Kidney (tissue), 14 donors: Measurements from ENCODE around the gene RGS6. TPM values are rescaled to one million over a fixed set of nuclear protein-coding genes. Genes with fewer than 3 reads are reported as not detected.

ENCODE experiments used
- DNase-seq, 5 donors: peaks; one replicate each; pipeline ENCODE4 v3.0.0-alpha.2; 2013 to 2020
- FAIRE-seq: peaks from 2 replicates; lab custom pipeline; 2012; peaks lifted over from hg19 to GRCh38; lab: Jason Lieb, UNC
- H3K27ac ChIP-seq, 2 donors: one replicate each; pipeline ENCODE4 v1.7.0; 2013; ENCODE audit warnings: low read depth in 2 of 2, low read length in 2 of 2, inconsistent platforms in 1 of 2
- H3K27me3 ChIP-seq: one replicate; pipeline ENCODE4 v1.7.1; 2013; ENCODE audit warnings: low read length, inconsistent platforms; ENCODE audit not compliant: control insufficient read depth, insufficient read depth
- H3K36me3 ChIP-seq, 3 donors: one replicate each; pipeline versions ENCODE4 v1.7.0 to v1.7.1; 2013; ENCODE audit warnings: low read length in 3 of 3, control low read depth in 1 of 3, inconsistent platforms in 1 of 3; ENCODE audit not compliant: insufficient read depth in 3 of 3, control insufficient read depth in 2 of 3
- H3K4me1 ChIP-seq, 3 donors: one replicate each; pipeline versions ENCODE4 v1.7.0 to v1.7.1; 2013; ENCODE audit warnings: low read length in 3 of 3, inconsistent platforms in 1 of 3, low read depth in 1 of 3; ENCODE audit not compliant: control insufficient read depth in 2 of 3, insufficient read depth in 2 of 3
- H3K4me3 ChIP-seq, 3 donors: one replicate each; pipeline versions ENCODE4 v1.7.0 to v1.8.1; 2013; ENCODE audit warnings: low read length in 3 of 3, control low read depth in 1 of 3, inconsistent platforms in 1 of 3
- H3K9ac ChIP-seq, 3 donors: one replicate each; pipeline versions ENCODE4 v1.7.0 to v1.7.1; 2013; ENCODE audit warnings: low read length in 3 of 3, control low read depth in 1 of 3, inconsistent platforms in 1 of 3
- H3K9me3 ChIP-seq, 3 donors: one replicate each; pipeline versions ENCODE4 v1.7.0 to v1.7.1; 2013; ENCODE audit warnings: low read length in 3 of 3, control low read depth in 1 of 3, inconsistent platforms in 1 of 3; ENCODE audit not compliant: control insufficient read depth in 2 of 3, insufficient read depth in 1 of 3
- CTCF ChIP-seq: IDR thresholded peaks from 3 replicates; pipeline ENCODE4 v1.5.1; 2012; ENCODE audit warnings: mild to moderate bottlenecking, moderate library complexity, borderline replicate concordance; ENCODE audit not compliant: insufficient read depth; ENCODE audit errors: extremely low read depth
- intact Hi-C: fragments of 100-400 bp; cut with DNase I; formaldehyde crosslinking; loops from one replicate; pipeline ENCODE4 v1.11.1; 2022
- polyA plus RNA-seq: library from polyadenylated mRNA; stranded (reverse); fragments of 350-450 nt; fragmentation: Illumina TruSeq; extraction: RNeasy Lipid Tissue Mini Kit (QIAGEN cat#74804); gene quantifications from one replicate; pipeline ENCODE4 v1.2.3, GENCODE V29; 2014; ENCODE audit warnings: low read depth, low replicate concordance; ENCODE audit not compliant: insufficient read depth
- total RNA-seq: library from RNA; stranded (reverse); fragmentation: NEBNext Ultra II Directional; extraction: Animal tissue kit (Norgen Biotek cat#: 25700); gene quantifications from one replicate; pipeline ENCODE4 v1.2.1, GENCODE V29; 2021
- donor health status: control.
- donor health status: control.
- donor health status: control.
- donor health status: control.
- donor health status: control.
- donor health status: DM: yes; HTN: yes; CAD: no.
- donor health status: Normal renal cell carcinoma (clear cell type).

The RGS6 gene
- total and polyA plus RNA-seq, 2 donors from 2014 or later = 1.1 to 1.4 TPM

GRCh38 chr14:71960494-71961353 is 28.5 kb downstream of the RGS6 start:
- Histone ChIP-seq H3K4me1 (no peaks in the 10 kb centered on the region), H3K4me3 (no peak overlapping the region), H3K9me3 (no peaks in the 10 kb centered on the region), H3K27ac (no peak overlapping the region), H3K9ac (no peak overlapping the region), H3K36me3 (no peaks in the 10 kb centered on the region), H3K27me3 (no peaks in the 10 kb centered on the region)
- intact Hi-C loops = no loop called here
- DNase-seq (no peak), FAIRE-seq (no peak)
- no peak for TF ChIP-seq CTCF

GRCh38 chr14:71961972-71962371 is 29.7 kb downstream of the RGS6 start:
- Histone ChIP-seq H3K9me3 (no peaks in the 10 kb centered on the region), H3K36me3 (no peaks in the 10 kb centered on the region), H3K4me1 (no peaks in the 10 kb centered on the region), H3K4me3 (no peak overlapping the region), H3K27ac (no peak overlapping the region), H3K9ac (no peak overlapping the region), H3K27me3 (no peaks in the 10 kb centered on the region)
- FAIRE-seq (no peak), DNase-seq (no peak)
- intact Hi-C loops = no loop called here
- TF ChIP-seq CTCF = no peak

- H3K4me3 ChIP-seq = no peak overlapping the region
- TF ChIP-seq CTCF = no peak
- intact Hi-C loops = no loop called here
- FAIRE-seq = no peak
- H3K27ac ChIP-seq = no peak overlapping the region
- no peaks in the 10 kb centered on the region for H3K4me1 ChIP-seq
- H3K9ac ChIP-seq = no peak overlapping the region
- H3K27me3 ChIP-seq = no peaks in the 10 kb centered on the region
- DNase-seq = no peak
- peaks cover 0 to 3% (median 0%) of the 10 kb centered on the region in 3 donors for H3K9me3 ChIP-seq
- H3K36me3 ChIP-seq = no peaks in the 10 kb centered on the region
Observed at GRCh38 chr14:71964716-71965115, 32.5 kb downstream of the RGS6 start.
